Measurements from ENCODE around the gene FCHSD1.

DNA sequence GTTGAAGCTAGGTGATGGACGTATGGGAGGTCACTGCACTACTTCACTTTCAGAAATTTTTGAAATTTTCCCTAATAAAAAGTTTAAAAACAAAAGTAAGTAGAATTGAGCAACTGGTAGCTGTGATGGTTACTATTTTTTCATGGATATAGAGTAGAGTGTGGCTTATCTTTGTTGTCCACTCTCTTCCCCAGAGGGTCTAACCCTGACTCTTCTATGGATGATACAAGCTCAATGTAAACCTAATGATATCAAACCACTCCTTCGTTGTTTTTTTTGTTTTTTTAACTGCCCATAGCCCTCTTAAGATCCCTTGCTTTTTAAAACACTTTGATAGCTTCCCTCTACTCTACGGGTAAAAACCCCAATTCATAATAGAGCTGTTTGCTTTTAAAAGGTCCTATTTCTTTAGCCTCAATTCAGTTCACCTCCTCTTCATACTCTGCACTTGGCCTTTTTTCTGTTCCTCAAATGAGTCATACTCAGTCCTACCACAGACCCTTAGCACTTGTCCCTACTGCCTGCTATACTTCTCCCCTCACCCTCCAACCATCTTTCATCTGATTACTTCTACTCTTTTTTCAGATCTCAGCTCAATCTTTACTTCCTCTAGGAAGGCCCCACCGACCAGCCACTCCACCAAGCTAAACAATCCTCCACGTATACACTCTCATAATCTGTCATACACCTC is 17.2 kb downstream of the FCHSD1 start:
- TF ChIP-seq POLR2A (IDR thresholded peaks at IDR 0.05; ENCODE audit: borderline replicate concordance, extremely low read depth, insufficient read depth, insufficient read length), result no peak
- no peak for TF ChIP-seq EZH2 (IDR thresholded peaks at IDR 0.05)
- TF ChIP-seq TCF7L2 (IDR thresholded peaks at IDR 0.05; ENCODE audit: borderline replicate concordance, extremely low read depth, insufficient read depth, insufficient read length), result no peak
- TF ChIP-seq ZFX (IDR thresholded peaks at IDR 0.05), result no peak
